IMR-90 (cell line): Measurements from ENCODE around the gene SV2A. TPM values are rescaled to one million over a fixed set of nuclear protein-coding genes. Genes with fewer than 3 reads are reported as not detected.

ENCODE experiments used
- ATAC-seq: fragments of 200-7000 bp; cut with Tn5 transposase; 2 replicates; pipeline ENCODE4 v1.9.1; 2020; ENCODE audit warnings: low read depth, mild to moderate bottlenecking, moderate library complexity
- BruUV-seq: library from RNA; stranded (reverse); fragments of 400-500 nt; replicated peaks from 2 replicates; lab custom pipeline; 2021; lab: Mats Ljungman, UMichigan
- CTCF ChIA-PET: fragments of 300-600 bp; formaldehyde crosslinking; extraction: SDS; loops from one replicate; lab custom pipeline; 2021; ENCODE audit warnings: antibody characterized with exemption; lab: Yijun Ruan, JAX
- POLR2A ChIA-PET: fragments of 300-600 bp; sonication (Branson Sonifier 250); formaldehyde crosslinking; loops from one replicate; lab custom pipeline; 2022; ENCODE audit warnings: antibody characterized with exemption; ENCODE audit not compliant: unreplicated experiment; lab: Charles Lee
- DNase-seq: peaks from one replicate; pipeline ENCODE4 v3.0.0; 2013
- H2AFZ ChIP-seq: replicated peaks from 2 replicates; pipeline ENCODE3; 2013; ENCODE audit warnings: low read length, mild to moderate bottlenecking; ENCODE audit not compliant: poor library complexity
- H2AK5ac ChIP-seq: 2 replicates; pipeline ENCODE4 v1.6.1; 2013; ENCODE audit warnings: low read depth, low read length, inconsistent platforms
- H2AK9ac ChIP-seq: replicated peaks from 2 replicates; pipeline ENCODE3; 2013; ENCODE audit warnings: mild to moderate bottlenecking, low read depth, low read length, moderate library complexity; ENCODE audit not compliant: poor library complexity
- H2BK120ac ChIP-seq: 2 replicates; pipeline ENCODE4 v1.6.1; 2013; ENCODE audit warnings: low read depth, low read length, inconsistent platforms
- H2BK15ac ChIP-seq: 3 replicates; pipeline ENCODE4 v1.6.1; 2013; ENCODE audit warnings: low read depth, low read length, inconsistent platforms
- H2BK20ac ChIP-seq: 2 replicates; pipeline ENCODE4 v1.6.1; 2013; ENCODE audit warnings: low read depth, mild to moderate bottlenecking, inconsistent platforms, low read length, moderate library complexity
- H2BK5ac ChIP-seq: 2 replicates; pipeline ENCODE4 v1.6.1; 2013; ENCODE audit warnings: mild to moderate bottlenecking, low read depth, low read length, inconsistent platforms; ENCODE audit not compliant: poor library complexity, severe bottlenecking
- H3K14ac ChIP-seq: replicated peaks from 2 replicates; pipeline ENCODE4 v1.6.1; 2013; ENCODE audit warnings: low read depth, low read length, inconsistent platforms
- H3K18ac ChIP-seq: 2 replicates; pipeline ENCODE4 v1.6.1; 2013; ENCODE audit warnings: low read depth, low read length, control low read depth
- H3K23ac ChIP-seq: 2 replicates; pipeline ENCODE4 v1.6.1; 2013; ENCODE audit warnings: low read depth, low read length, inconsistent platforms
- H3K27ac ChIP-seq: 2 replicates; pipeline ENCODE4 v1.5.1; 2013; ENCODE audit warnings: mild to moderate bottlenecking, control low read depth, low read length; ENCODE audit not compliant: insufficient read depth
- H3K27me3 ChIP-seq: 2 replicates; pipeline ENCODE4 v1.6.1; 2013; ENCODE audit warnings: low read length; ENCODE audit not compliant: control insufficient read depth, insufficient read depth
- H3K36me3 ChIP-seq: 2 replicates; pipeline ENCODE4 v1.6.1; 2013; ENCODE audit warnings: low read length, mixed read lengths; ENCODE audit not compliant: control insufficient read depth, insufficient read depth
- H3K4ac ChIP-seq: 2 replicates; pipeline ENCODE4 v1.6.1; 2013; ENCODE audit warnings: low read depth, low read length, inconsistent platforms
- H3K4me1 ChIP-seq: 2 replicates; pipeline ENCODE4 v1.6.1; 2013; ENCODE audit warnings: low read length, mixed read lengths; ENCODE audit not compliant: control insufficient read depth, insufficient read depth
- H3K4me2 ChIP-seq: 2 replicates; pipeline ENCODE4 v1.6.1; 2013; ENCODE audit warnings: low read depth, mild to moderate bottlenecking, control low read depth, low read length, moderate library complexity
- H3K4me3 ChIP-seq: 2 replicates; pipeline ENCODE4 v1.5.1; 2013; ENCODE audit warnings: low read depth, mild to moderate bottlenecking, control low read depth, low read length, moderate library complexity; ENCODE audit not compliant: insufficient read depth
- H3K56ac ChIP-seq: 2 replicates; pipeline ENCODE4 v1.6.1; 2013; ENCODE audit warnings: low read length, inconsistent platforms; ENCODE audit not compliant: insufficient read depth; ENCODE audit errors: extremely low read depth
- H3K79me1 ChIP-seq, 2 experiments: 2 replicates each; pipeline ENCODE4 v1.6.1; 2013; ENCODE audit warnings: low read length in 2 of 2, inconsistent platforms in 1 of 2, low read depth in 1 of 2
- H3K9ac ChIP-seq: 2 replicates; pipeline ENCODE4 v1.6.1; 2013; ENCODE audit warnings: low read depth, low read length, control low read depth
- H3K9me1 ChIP-seq: 2 replicates; pipeline ENCODE4 v1.6.1; 2013; ENCODE audit warnings: low read length, inconsistent platforms; ENCODE audit not compliant: insufficient read depth
- H3K9me3 ChIP-seq: 2 replicates; pipeline ENCODE4 v1.6.1; 2013; ENCODE audit warnings: low read length; ENCODE audit not compliant: control insufficient read depth, insufficient read depth
- H4K20me1 ChIP-seq: 2 replicates; pipeline ENCODE4 v1.6.1; 2013; ENCODE audit warnings: low read length, inconsistent platforms; ENCODE audit not compliant: insufficient read depth
- H4K5ac ChIP-seq: 2 replicates; pipeline ENCODE4 v1.6.1; 2013; ENCODE audit warnings: mild to moderate bottlenecking, low read depth, low read length, control low read depth
- H4K8ac ChIP-seq, 2 experiments: 2 replicates each; pipeline ENCODE4 v1.6.1; 2013; ENCODE audit warnings: low read depth in 2 of 2, low read length in 2 of 2, control low read depth in 1 of 2, inconsistent platforms in 1 of 2
- H4K91ac ChIP-seq: 2 replicates; pipeline ENCODE4 v1.6.1; 2013; ENCODE audit warnings: low read depth, low read length, inconsistent platforms; ENCODE audit not compliant: insufficient read depth
- CHD1 ChIP-seq: IDR thresholded peaks from 2 replicates; pipeline ENCODE4 v1.6.1; 2012; ENCODE audit warnings: low read depth, low read length, improper control_type of control experiment
- CTCF ChIP-seq: conservative IDR thresholded peaks from 2 replicates; pipeline ENCODE4 v1.5.1; 2012; ENCODE audit warnings: mild to moderate bottlenecking, low read depth, low read length, improper control_type of control experiment
- FOS ChIP-seq: fragments of 150-350 bp; IDR thresholded peaks from 2 replicates; pipeline ENCODE4 v1.6.1; 2016; ENCODE audit warnings: low read depth, low read length
- MAZ ChIP-seq: IDR thresholded peaks from 2 replicates; pipeline ENCODE4 v1.6.1; 2012; ENCODE audit warnings: low read depth, mild to moderate bottlenecking, low read length, improper control_type of control experiment, moderate library complexity, borderline replicate concordance
- MXI1 ChIP-seq: IDR thresholded peaks from 2 replicates; pipeline ENCODE4 v1.6.1; 2012; ENCODE audit warnings: low read depth, mild to moderate bottlenecking, low read length, moderate library complexity, borderline replicate concordance
- NFE2L2 ChIP-seq: fragments of 150-350 bp; IDR thresholded peaks from 2 replicates; pipeline ENCODE4 v1.6.1; 2016; ENCODE audit warnings: low read depth, mild to moderate bottlenecking, low read length
- POLR2A ChIP-seq: IDR thresholded peaks from 2 replicates; pipeline ENCODE4 v1.6.1; 2012; ENCODE audit warnings: mild to moderate bottlenecking, low read depth, low read length
- RAD21 ChIP-seq: IDR thresholded peaks from 2 replicates; pipeline ENCODE4 v1.6.1; 2012; ENCODE audit warnings: low read length, improper control_type of control experiment
- RCOR1 ChIP-seq: IDR thresholded peaks from 2 replicates; pipeline ENCODE4 v1.6.1; 2012; ENCODE audit warnings: mild to moderate bottlenecking, low read length, improper control_type of control experiment; ENCODE audit not compliant: insufficient replicate concordance
- RFX5 ChIP-seq: IDR thresholded peaks from 2 replicates; pipeline ENCODE4 v1.8.0; 2012; ENCODE audit warnings: low read depth, mild to moderate bottlenecking, low read length, moderate library complexity
- SMC3 ChIP-seq: fragments of 150-350 bp; IDR thresholded peaks from 2 replicates; pipeline ENCODE4 v1.6.1; 2016; ENCODE audit warnings: low read depth, mild to moderate bottlenecking, antibody characterized with exemption, low read length, moderate library complexity
- USF2 ChIP-seq: fragments of 150-350 bp; IDR thresholded peaks from 2 replicates; pipeline ENCODE4 v1.6.1; 2017; ENCODE audit warnings: mild to moderate bottlenecking, antibody characterized with exemption, low read length, low read depth
- WGBS, 2 experiments: methylation state at CpG; one replicate each; pipeline versions ENCODE4 v1.1.5 to v1.1.7; 2013; ENCODE audit warnings: missing lambda C conversion rate in 2 of 2; ENCODE audit not compliant: insufficient read length in 1 of 2; ENCODE audit errors: extremely low coverage in 2 of 2; 5-methylcytosine and 5-hydroxymethylcytosine counted together
- dilution Hi-C: fragments of 300-500 bp; cut with HindIII; formaldehyde crosslinking; loops from one replicate; pipeline ENCODE4 v1.14.3; 2018; ENCODE audit warnings: low sequenced_read_pairs; ENCODE audit not compliant: unreplicated experiment
- in situ Hi-C: fragments of 300-500 bp; cut with MboI; formaldehyde crosslinking; loops from 3 replicates; pipeline ENCODE4 v1.14.3; 2019; ENCODE audit warnings: low sequenced_read_pairs, inconsistent platforms, mixed read lengths
- intact Hi-C: fragments of 100-400 bp; cut with micrococcal nuclease; formaldehyde crosslinking; loops from 2 replicates; pipeline ENCODE4 v1.10.0; 2022
- polyA plus RNA-seq, 3 experiments: library from polyadenylated mRNA; depleted of rRNA; stranded (reverse); fragments of >200 nt; gene quantifications; 2 replicates each; pipeline ENCODE4 v1.2.3, GENCODE V29; 2012; ENCODE audit warnings: low replicate concordance in 1 of 3
- total RNA-seq: library from RNA; depleted of rRNA; stranded (reverse); fragments of >200 nt; gene quantifications from 2 replicates; pipeline ENCODE4 v1.2.3, GENCODE V29; 2012
- TF ChIP-seq, protein P1 (sequence below): fragments of 150-350 bp; IDR thresholded peaks from 2 replicates; pipeline ENCODE4 v1.6.1; 2016; ENCODE audit warnings: low read depth, mild to moderate bottlenecking, low read length, moderate library complexity, borderline replicate concordance

Gene SV2A
- total and polyA plus RNA-seq, 2 of the 4 experiments (the other 2 are of a cell fraction) = 15.4 to 19.6 TPM

DNA sequence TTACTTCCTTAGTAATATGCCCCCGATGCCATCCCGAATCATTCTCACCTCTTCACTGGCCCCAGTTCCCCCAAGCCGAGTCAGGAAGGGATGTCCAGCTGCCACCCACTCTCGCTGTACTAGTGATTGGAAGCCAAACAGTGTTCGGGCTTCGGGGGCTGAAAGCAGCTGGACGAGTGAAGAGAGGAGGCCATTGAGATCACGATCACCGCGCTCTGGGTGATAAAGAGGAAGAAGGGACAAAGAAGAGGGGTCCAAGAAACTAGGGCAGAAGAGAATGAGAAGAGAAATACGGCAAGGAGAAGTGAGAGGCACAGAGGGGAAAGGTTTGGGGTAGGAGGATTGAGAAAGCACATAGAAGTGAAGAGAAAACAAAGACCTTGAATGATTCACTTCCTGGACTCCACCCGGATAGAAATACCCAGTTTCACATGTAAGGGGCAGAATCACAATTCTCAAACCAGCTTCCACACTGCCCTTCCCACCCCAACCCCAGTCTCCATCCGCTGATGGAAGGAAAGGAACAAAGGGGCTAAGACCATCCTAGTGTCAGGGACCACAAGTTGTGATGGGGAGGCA lies 13.7 kb upstream of the SV2A start:
- in situ Hi-C loops (no loop called here), dilution Hi-C loops (no loop called here), intact Hi-C loops (no loop called here)
- H3K4ac ChIP-seq = peak overlapping the region; percentile 51; the same call in 1 of the 2 replicates
- no peak overlapping the region for H3K9ac ChIP-seq
- TF ChIP-seq, protein P1, sequence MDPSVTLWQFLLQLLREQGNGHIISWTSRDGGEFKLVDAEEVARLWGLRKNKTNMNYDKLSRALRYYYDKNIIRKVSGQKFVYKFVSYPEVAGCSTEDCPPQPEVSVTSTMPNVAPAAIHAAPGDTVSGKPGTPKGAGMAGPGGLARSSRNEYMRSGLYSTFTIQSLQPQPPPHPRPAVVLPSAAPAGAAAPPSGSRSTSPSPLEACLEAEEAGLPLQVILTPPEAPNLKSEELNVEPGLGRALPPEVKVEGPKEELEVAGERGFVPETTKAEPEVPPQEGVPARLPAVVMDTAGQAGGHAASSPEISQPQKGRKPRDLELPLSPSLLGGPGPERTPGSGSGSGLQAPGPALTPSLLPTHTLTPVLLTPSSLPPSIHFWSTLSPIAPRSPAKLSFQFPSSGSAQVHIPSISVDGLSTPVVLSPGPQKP = no peak
- TF ChIP-seq SMC3 = no peak
- TF ChIP-seq RAD21 = no peak
- TF ChIP-seq RFX5 = no peak
- no peak for TF ChIP-seq CTCF
- no peak for TF ChIP-seq USF2
- no peak for TF ChIP-seq POLR2A
- no peak for TF ChIP-seq MXI1
- no peak for TF ChIP-seq CHD1
- TF ChIP-seq RCOR1 = no peak
- no peak for TF ChIP-seq MAZ
- no peak for TF ChIP-seq NFE2L2
- TF ChIP-seq FOS = no peak
- DNase-seq = peak; percentile 16
- H3K36me3 ChIP-seq = peaks cover 21% of the 10 kb centered on the region
- 89% methylated on average over 7 of the region's 13 CpGs; no CpG with 5 or more reads in 1 of the 2 experiments for WGBS, 2 experiments
- 0 out of 2 replicates have a peak overlapping the region, but pooled peaks have one; percentile 35 for H2BK20ac ChIP-seq
- H4K8ac ChIP-seq = peak overlapping the region in 1 of 2 experiments; percentile 67; a peak in 1 of 4 replicates
- no peak overlapping the region for H4K5ac ChIP-seq
- CTCF ChIA-PET = no interaction called here
- H4K91ac ChIP-seq = no peak overlapping the region; the same call in 1 of the 2 replicates
- peaks cover 4% of the 10 kb centered on the region; the same call in 1 of the 2 replicates for H4K20me1 ChIP-seq
- H2BK5ac ChIP-seq = peak overlapping the region; percentile 30
- no peak overlapping the region for H3K4me2 ChIP-seq
- H3K9me1 ChIP-seq = peaks cover 24% of the 10 kb centered on the region
- no peak overlapping the region for H3K27ac ChIP-seq
- no peak for ATAC-seq
- peak overlapping the region; percentile 49; the same call in 1 of the 2 replicates for H2AK5ac ChIP-seq
- peaks cover 6% of the 10 kb centered on the region for H3K4me1 ChIP-seq
- H2AK9ac ChIP-seq = peak overlapping the region; percentile 91
- H2AFZ ChIP-seq = peak overlapping the region; percentile 52
- peak overlapping the region; percentile 34; the same call in 1 of the 3 replicates for H2BK15ac ChIP-seq
- peak overlapping the region; percentile 50; the same call in 1 of the 2 replicates for H3K23ac ChIP-seq
- no peaks in the 10 kb centered on the region for H3K27me3 ChIP-seq
- no peak overlapping the region for H3K4me3 ChIP-seq
- peaks cover 16 to 65% of the 10 kb centered on the region in 2 experiments; a peak in 3 of 4 replicates for H3K79me1 ChIP-seq
- POLR2A ChIA-PET = no interaction called here
- H3K9me3 ChIP-seq = no peaks in the 10 kb centered on the region
- H2BK120ac ChIP-seq = peak overlapping the region; percentile 50
- BruUV-seq = no TSS peak
- H3K14ac ChIP-seq = 0 out of 2 replicates have a peak overlapping the region, but pooled peaks have one; percentile 32
- H3K56ac ChIP-seq = no peak overlapping the region
- no peak overlapping the region for H3K18ac ChIP-seq
